Measurements from ENCODE around the gene CHD5.

The CHD5 gene

DNA sequence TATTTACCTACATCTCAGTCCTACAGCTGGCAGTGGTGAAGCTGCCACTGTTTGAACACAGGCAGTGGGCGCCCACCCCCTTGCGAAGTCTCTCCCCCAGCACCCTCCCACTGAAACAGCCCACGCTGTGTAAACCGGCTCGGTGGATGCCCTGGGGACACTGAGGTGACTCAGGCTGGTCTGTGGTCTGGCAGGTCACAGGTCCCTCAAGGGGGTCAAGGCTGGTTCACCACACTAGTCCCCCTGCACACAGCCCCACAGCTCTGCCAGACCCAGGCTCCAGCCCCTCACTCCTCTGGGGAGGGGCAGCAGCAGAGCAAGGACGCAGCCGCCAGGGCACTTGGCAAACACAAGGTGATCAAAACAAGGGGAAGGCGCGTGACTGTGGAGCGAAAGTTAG lies 7.6 kb downstream of the CHD5 start:
- DNase-seq: no peak

DNA sequence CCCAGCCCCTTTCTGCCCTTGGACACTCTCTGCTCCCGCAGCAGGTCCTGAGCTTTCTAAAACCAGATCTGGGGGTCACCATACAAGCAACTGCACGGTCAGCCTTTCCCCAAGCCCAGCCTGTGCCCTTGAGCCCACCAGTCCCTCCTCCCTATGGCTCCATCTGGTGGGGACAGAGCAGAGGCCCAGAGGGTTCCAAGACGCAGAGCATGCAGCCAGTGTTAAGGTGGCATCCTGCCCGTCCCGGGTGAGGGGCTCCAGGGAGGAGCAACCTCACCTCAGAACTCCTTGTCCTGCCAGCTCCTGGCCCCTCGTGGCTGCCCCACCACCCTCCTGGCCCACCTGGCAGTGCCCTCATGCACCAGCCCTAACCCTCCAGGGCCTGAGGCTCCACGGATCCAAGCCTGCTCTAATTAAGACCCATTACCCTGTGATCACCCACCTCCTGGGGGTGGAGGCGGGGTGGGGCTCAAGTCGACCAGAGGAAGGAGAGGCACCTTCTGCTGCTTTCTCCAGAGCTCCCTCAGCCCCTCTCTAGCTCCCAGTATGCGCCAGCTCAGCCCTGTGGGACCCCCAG lies 8.5 kb downstream of the CHD5 start:
- DNase-seq: no peak

DNA sequence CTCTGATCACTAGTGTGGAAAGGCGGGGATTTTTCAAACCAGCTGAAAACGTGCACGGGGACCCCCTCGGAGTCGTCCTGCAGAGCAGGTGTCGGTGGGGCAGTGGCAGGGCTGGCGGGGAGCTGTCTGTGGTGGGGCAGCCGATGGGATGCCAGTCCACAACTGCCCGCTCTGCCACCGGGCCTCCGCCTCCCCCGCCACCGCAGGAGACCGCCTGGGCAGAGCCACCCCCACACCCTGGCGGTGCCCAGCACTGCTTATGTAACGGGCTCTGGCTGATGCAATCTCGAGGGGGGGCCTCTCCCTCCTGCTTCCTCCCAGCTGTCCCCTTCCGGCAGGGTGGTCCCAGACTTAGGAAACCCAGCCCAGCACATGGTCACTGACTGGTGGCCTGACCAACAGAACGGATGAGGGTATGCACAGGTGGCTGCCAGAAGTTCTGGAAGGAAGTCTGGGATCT lies 9.3 kb downstream of the CHD5 start:
- no peak for DNase-seq

DNA sequence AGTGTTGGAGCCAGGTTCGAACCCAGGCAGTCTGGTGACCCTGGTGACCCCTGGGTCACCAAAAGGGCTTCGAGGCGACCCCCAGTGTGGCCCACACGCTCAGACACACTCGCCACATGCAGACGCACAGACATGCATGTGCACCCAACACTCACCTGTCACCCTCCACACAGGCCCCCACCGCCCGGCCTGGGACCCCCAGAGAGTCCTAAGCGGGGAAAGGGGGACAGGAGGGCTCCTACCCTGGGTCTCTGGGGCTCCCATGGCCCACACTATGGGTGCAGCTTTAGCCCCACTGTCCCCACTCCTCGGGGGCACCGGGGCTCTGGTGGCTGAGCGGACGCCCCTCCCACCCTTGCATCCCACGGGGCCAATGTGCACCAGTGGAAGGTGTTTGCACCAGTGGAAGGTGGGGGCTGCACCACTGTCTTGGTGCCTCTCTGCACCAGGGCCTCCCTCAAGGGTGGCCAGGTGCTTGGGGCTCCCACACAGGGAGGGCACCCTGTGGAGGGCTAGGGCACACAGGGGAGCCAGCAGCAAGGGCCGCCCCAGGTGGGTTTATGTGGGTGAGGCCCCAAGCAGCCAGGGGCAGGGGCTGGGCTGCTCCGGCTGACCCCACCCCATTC lies 9.9 kb downstream of the CHD5 start:
- no peak for DNase-seq

DNA sequence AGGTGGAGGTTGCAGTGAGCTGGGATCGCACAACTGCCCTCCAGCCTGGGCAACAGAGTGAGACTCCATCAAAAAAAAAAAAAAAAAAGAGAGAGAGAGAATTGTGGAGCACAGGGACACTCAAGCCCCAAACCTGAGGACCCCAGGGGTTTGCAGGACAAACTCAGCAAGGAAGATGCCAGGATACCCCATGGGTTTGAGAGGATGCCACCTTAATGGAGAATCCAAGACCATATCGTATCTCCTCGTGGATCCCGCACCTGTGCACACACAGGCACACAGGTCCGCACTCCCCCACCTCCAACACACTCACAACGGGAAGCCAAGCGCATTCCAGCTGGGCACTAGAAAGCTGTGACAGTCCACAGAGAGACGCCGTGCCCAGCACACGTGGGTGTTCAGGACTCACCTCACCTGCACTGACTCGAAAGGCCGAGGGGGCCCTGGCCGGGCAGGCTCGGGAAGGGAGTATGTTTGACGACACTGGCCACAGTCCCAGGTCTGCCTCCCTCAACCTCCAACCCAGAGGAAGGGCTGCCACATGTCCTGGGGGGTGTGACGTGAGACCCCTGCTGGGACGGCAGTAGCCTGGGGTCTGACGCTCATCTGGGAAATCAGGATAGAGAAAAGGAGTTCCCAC lies 11.1 kb downstream of the CHD5 start:
- DNase-seq: no peak

DNA sequence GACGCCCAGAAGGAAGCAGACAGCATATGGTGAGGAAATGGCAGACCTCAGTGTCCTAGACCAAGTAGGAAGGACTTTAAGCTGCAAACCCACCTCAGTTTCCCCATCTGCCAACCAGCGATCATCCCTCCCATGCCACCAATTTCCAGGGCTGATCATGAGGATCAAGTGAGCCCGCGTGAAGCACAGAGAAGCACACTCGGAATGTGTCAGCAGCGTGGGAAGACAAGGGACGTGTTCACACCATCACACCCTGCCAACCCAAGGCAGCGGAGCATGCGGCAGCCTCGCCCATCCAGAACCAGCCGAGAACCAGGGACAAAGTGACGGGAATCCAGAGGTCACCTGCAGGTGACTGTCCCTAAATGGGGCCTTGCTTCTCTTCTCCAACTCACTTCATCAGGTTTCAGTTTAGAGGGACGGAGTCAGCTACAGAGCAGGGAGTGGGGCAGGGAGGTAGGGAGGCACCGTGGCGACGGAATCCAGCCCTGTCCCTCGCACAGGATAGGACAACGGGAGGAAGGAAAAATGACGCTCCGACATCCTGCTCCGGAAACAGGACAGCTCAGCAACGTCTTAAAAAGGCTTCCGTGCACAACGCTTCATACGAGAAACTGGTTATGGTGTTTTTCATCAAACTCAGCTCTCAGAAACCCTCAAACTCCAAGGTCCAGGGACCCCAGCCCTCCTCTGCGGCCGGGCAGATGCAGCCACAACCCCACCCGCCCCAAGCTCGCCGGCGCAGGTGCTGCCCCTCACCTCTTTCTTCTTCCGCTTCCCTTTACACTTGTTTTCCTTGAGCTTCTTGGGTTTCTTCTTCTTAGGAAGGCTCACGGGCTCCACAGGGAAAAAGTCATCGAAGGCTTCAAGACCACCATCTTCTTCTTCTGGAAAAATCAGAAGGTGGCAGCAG lies 12.5 kb downstream of the CHD5 start:
- DNase-seq: no peak

DNA sequence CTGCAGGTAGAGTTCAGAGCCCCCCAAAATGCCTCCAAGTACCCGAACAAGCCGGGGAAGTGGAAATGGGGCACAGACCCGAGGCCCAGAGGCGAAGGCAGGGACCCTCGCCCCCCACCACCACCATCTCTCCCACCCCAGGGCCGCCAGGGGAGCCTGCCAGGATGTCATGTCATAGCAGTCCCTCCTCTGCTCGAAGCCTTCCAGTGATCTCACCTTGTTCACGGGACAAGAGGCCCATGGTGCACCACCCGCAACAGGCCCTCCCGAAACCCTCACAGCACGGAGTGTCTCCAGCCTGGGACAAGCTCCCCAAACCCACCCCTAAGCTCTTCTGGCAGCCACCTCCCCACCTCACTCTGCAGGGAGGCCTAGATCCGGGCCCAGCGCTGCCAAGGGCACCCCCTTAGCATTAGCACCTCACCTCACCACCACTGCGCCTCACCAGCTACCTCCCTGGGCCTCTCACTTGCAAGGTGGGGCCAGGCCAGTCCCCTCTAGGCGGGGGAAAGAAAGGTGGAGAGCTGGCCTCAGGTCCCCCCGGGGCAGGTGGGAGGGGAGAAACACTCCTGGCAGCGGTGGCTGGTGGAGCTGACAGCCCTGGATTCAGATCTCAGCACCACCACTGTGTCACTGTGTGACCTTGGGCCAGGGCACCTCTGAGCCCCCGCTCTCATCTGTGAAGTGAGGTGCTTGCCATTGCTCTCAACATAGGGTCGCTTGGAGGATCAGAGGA lies 13.3 kb downstream of the CHD5 start:
- no peak for DNase-seq

DNA sequence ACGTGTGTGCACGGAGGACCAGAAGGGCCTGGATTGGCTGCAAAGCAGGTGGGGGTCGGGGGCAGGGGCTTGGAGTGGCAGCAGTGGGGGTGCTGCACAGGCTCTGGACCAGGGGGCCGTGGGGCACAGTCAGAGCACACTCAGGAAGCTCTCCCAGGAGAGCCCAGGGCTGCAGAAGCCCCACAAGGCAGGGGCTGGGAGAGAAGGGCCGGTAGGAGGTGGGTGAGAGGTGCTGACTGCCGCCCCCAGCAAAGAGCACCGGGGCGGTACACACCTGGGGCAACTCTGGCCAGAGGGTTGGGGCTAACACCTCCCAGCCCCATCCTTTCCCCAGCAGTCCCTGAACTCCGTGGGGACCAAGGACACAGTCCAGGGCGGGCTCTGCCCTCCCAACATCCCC lies 13.9 kb downstream of the CHD5 start:
- no peak for DNase-seq

DNA sequence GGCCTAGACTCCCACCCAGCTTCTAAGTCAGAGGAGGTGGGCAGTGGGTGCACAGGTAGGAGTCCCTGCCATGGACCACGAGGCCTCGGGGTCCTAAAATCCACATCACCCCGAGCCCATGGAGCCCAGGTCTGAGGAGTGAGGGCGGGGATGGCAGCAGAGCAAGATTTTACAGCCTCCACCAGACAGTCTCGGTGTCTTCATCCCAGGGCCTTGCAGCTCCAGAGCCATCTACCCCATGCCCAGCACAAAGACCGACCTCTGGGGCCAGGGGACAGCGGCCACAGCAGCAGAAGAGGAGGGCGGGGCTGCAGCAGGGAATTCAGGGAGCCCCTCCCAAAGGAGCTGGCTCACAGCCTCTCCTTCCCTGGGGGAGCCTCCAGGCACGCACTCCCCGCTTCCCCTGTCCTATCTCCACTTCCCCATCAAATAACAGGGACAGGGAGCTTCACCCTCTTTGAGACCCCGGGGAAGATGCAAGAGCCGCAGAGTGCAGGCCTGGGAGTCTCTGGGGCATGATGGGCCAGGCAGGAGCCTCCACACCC lies 14.6 kb downstream of the CHD5 start:
- DNase-seq: no peak

DNA sequence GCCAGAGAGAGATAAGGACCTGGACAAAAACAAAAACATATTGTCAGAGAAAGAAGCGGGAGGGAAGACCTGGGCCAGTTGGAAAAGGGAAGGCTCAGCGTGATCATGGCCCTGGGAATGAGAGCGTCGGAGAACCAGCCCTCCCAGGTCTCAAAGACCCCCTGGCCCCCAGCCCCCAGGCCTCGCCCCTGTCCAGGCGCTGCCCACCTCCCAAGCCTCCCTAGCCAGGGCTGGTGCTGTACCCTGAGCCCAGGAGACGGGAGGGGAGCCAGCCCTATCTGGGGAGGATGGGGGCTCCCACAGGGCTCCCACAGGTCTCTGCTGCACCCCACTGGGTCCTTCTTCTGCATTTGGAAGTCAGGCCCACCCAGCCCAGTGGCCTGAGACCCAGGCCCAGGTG lies 15.1 kb downstream of the CHD5 start:
- no peak for DNase-seq

DNA sequence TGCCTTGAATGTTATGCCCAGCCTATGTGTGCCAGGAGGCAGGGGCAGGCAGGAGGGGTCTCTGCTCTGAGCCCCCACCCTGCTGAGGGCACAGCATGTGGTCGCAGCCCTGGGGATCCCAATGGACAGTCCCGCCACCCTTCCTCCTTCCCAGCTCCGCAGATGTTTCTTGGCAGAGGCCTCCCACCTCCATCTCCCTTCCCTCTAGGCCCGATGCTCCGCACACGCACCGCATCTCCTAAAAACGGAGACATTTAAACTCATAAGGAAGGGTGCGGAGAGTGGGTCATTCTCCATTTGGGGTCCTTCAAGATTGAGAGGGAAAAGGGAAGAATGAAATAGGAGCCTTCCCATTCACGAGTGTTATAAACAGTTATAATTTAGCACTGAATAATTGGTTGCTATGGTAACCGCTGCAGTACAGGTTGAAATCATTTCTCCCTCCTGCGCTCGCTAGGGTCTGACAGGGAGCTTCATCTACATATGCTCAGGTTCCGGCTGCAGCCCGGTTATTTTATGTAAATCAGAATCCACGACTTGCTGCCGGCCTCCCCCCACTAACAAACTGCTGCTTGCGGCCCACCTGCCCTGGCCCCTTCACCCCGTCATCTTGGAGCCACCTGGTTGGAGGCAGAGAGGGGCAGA lies 16.0 kb downstream of the CHD5 start:
- DNase-seq: no peak

DNA sequence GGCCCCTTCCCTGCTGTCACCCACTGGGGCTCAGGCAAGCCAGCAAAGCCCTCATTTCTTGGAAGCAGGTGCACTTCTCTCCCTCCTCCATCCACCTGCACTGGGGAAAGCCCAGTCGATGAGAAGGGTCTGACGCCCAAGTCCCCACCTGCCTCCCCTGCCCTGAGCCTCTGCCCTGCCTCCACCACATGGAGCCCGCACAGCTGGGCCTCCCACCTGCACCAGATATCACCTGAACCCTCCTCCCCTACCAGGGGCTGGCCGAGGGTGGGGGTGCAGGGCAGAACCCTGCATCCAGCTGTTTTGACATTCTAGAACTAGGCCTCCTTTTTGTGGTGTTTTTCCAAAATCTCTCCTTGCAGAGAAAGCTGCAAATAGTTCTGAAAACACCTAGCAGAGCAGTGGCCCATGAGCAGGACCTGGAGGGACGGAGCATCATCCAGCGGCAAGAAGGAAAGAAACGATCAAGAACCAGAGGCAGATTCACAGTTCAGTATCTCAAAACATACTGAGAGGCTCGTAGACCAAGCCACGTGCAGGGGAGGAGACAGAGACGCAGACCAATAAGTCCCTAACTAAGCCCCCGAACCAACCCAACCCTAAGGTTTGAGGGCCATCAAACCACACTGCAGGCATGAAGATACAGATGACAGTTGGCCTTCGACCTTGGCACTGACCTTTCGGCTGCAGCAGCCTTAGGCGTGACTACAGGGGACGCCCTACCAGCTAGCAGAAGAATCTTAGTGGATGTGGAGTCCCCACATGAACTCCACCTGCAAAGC lies 16.7 kb downstream of the CHD5 start:
- DNase-seq: no peak

DNA sequence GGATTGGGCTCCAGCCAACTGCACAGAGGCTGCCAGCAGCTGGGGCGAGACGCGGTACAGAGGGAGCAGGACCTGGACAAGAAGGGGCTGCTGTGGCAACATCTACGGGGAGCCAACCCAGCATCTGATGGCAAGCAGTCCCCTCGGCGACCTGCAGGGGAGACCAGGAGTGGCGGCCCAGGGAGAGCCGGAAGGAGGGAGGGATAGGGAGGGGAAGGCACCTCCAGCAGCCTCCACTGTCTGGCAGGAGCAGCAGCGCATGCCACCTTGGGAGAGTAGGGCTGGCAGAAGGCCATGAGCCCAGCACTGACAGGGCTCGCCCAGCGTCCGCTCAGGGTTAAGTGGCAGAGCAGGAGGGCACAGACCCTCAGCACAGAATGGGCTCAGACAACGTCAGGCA lies 17.3 kb downstream of the CHD5 start:
- no peak for DNase-seq

DNA sequence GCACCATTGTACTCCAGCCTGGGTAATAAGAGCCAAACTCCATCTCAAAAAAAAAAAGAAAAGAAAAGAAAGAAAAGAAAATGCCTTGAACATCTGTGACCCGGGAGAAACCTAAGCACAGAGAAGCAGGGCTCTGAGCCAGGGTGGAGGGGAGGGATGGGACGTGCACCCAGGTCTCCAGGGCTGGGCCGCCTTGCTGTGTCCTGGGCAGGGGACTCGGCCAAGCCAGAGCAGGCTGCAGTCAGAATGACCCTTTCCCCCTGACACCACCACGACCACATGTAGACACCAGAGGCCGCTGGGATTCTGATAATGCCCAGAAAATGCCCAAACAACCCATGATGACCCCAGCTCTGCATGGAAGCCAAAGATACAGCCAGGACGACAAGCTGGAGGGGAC lies 17.8 kb downstream of the CHD5 start:
- DNase-seq: no peak

DNA sequence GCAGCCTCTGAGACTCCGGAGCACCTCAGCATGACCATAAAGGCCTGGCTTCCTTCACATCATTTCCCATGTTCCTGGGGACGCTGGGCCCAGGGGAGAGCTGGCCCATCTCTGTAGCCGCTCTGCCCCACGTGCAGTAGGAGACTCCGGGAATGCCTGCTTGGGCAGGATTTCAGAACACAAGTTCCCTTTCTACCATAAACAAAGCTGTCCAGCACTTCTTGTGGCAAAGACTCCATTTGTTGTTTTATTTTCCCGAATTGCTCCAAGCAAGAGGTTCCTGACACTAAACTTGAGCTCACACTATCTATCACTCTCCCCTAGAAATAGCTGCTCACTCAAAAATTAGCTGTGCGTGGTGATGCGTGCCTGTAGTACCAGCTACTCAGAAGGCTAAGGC lies 21.9 kb downstream of the CHD5 start:
- no peak for DNase-seq

DNA sequence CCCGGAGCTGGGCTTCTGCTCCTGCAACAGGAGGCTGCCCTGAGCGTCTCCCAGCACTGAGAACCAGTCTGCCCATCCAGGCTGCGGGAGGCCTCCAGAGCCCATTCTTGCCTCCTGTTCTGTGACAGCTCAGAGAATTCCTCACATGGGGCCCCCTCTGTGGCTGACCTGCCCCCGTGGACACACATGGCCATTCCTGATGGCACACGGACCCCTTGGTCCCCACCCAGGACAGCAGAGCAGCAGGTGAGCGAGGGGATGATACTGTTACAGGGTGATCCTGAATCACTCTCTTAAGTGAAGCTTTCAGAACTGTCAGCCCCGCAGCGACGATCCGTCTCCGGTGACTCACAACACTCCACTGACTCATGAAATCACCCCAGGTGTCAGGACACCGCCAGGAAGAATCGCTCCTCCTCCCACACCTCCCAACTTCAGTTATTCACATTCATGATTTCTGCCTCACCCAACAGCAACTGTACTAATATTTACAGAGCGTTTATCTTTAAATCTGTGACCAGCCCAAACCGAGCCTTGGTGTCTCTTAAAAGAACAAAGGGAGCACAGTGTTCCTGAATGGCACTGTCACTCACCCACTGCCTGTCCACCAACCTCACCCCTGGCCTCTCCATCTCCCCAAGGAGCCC lies 22.5 kb downstream of the CHD5 start:
- peak; percentile 49 for DNase-seq

DNA sequence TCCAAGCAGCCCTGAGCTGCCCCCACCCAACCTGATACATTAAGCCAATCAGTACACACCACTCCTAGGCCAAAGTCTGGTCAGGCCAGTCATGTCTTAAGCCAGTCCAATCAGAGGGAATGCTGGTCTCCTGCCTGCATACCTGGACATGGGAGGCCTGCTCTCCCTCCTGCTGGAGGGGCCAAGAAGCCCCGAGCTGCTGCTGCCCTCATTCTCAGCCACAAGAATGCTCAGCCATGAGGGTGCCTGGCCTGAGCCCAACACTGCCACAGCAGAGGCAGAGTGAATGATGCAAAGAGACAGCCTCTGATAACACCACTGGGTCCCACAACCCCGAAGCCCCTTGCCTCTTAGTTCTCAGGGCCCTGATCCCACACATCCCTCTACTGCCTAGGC lies 23.0 kb downstream of the CHD5 start:
- peak; percentile 11 for DNase-seq

DNA sequence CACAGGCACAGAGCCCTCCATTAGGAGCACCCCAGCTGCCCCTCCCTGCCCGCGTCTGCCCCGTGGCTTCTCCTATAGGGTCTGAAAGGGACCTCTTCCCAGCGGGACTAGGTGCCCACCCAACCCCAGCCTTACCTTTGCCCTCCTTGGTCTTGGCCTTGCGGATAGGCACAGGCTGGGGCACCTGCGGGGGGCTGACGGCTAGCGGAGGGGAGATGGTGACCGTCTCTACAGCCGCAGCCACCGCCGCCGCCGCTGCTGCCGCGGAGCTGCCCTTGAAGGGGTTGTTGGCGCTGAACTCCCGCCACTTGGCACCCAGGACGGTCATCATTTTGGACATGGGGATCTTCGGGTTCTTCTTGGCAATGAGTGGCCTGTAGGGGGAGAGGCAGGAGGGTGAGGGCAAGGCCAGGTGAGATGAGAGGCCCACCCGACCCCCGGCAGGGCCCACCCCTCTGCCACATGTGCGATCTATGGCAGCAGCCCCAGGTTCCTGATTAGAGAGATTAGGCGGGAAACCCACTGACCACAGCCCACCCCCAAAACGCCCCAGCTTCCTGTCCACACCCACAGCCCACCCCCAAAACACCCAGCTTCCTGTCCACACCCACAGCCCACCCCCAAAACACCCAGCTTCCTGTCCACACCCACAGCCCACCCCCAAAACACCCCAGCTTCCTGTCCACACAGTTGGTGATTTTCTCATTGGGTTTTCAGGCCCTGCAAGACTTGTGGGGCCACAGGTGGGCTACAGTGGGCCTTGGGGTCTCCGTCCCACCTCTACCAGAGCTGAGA lies 25.4 kb downstream of the CHD5 start:
- DNase-seq: no peak

DNA sequence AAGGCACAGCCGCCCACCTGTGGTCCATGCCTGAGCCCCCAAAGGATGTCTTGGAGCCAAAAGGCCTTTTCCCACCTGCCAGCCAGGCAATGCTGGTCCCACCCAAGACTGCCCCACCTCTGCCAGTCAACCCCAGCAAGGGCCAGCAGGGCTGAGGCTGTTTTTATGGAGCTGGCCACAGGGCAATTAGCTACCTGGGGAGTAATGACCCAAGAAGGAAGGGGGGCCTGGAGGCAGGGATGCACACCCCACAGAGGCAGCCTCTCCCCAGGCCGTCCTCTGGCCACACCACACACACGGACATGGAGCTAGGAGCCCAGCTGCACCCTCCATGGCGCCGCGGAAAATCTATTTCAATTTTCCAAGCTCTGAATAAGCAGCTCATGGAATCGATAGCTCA lies 27.2 kb downstream of the CHD5 start:
- DNase-seq: no peak

DNA sequence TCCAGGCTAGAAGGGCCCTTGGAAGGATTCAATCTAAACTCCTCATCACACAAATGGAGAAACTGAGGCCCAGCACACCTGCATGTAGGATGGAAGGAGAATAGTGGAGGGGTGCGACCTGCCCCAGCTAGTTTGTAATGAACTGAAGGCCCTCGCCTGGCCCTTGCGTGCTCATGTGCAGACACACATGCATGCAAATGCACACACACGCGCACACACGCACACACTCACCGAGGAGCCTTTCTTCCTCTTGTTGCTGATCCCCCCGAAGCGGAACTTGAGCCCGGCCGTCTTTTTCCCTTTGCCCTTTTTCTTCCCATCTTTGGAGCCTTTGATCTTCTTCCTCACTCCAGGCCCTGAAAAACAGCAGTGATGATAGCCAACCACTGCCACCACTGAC lies 27.9 kb downstream of the CHD5 start:
- DNase-seq: no peak
